Stimulated activated CD4-positive, alpha-beta T cell treated with anti-CD3 and anti-CD28 coated beads, Interleukin-4, amount 100 ng/mL, for 1 hour (primary cell): ENCODE results near the gene CT45A1.
"Not testable (repeated sequence)": the region's sequence is repeated elsewhere in the genome, so short reads cannot be mapped to it uniquely, and the experiment has no call there.

Experiments
- DNase-seq: peaks from one replicate; pipeline ENCODE4 v3.0.0-alpha.2; 2020

CT45A1 gene, protein sequence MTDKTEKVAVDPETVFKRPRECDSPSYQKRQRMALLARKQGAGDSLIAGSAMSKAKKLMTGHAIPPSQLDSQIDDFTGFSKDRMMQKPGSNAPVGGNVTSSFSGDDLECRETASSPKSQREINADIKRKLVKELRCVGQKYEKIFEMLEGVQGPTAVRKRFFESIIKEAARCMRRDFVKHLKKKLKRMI

GRCh38 chrX:135713183-135713689 is at the start of gene CT45A1:
Gene CT45A1, plus strand, starts transcription at chrX:135713639. Its CDS starts 5,302 bp downstream, at chrX:135718941.
- peak; percentile 21 for DNase-seq

- not testable (repeated sequence) for DNase-seq
These were observed 40.5 kb upstream of the CT45A1 start for GRCh38 chrX:135672979-135673378.

DNA sequence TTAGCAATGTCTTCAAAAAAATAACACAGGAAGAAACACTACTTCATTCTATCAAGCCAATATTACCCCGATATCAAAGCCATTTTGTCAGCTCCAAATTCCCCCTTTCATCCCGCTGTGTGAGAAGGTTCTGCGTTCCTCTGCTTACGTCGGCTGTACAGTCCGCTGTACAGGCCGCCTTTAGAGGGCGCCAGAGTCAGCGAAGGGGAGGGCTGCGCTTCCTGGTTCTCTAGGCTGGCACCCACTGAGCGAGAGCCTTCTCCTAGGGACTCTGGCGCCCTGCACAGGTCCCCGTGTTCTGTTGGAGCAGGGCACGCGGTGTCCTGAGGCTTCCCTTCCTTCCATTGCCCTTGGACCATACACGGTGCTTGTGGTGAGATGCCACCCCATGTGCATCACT is 25.3 kb upstream of the CT45A1 start:
- peak; percentile 20 for DNase-seq

DNA sequence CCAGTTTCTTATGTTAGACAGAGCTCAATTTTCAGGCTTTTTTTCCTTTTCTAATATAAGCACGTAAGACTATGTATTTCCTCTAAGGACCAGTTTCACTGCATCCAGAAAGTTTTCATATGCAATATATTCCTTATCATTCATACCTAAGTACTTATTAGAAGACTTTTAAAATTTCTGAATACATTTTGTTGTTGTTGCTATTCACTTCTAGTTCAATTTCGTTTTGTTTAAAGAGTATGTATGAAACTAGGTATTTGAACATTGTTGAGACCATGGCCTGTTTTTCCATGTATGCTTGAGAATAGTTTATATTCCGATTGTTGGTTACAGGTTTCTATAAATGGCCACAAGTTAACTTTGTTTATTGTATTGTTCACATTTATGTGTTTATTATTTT is 18.0 kb upstream of the CT45A1 start:
- no peak for DNase-seq

DNA sequence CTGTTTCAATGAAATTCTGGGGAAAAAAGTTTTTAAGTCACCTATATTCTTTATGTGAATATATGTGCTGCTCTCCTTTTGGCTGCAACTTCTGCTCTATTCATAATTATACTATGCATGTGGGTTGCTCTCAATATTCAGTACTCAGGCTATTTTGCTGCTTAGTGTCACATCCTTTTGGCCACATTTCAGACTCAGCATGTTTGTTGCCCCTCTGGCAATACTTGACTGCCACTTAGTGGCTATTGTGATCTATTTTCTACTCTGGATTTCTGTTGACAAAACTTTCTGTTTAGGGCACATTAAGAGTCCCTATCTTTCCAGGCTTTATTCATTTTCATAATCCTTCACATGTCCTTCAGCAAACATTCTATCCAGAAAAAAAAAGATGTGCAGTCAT is 15.8 kb upstream of the CT45A1 start:
- no peak for DNase-seq

- no peak for DNase-seq
These were observed 14.5 kb upstream of the CT45A1 start for GRCh38 chrX:135698924-135699323.

- peak; percentile 36 for DNase-seq
These were observed 5.6 kb upstream of the CT45A1 start for GRCh38 chrX:135707880-135708279.

- no peak for DNase-seq
These were observed 356 bp downstream of the CT45A1 start for GRCh38 chrX:135713795-135714194.

- not testable (repeated sequence) for DNase-seq
These were observed 21.2 kb downstream of the CT45A1 start for GRCh38 chrX:135734666-135735065.

DNA sequence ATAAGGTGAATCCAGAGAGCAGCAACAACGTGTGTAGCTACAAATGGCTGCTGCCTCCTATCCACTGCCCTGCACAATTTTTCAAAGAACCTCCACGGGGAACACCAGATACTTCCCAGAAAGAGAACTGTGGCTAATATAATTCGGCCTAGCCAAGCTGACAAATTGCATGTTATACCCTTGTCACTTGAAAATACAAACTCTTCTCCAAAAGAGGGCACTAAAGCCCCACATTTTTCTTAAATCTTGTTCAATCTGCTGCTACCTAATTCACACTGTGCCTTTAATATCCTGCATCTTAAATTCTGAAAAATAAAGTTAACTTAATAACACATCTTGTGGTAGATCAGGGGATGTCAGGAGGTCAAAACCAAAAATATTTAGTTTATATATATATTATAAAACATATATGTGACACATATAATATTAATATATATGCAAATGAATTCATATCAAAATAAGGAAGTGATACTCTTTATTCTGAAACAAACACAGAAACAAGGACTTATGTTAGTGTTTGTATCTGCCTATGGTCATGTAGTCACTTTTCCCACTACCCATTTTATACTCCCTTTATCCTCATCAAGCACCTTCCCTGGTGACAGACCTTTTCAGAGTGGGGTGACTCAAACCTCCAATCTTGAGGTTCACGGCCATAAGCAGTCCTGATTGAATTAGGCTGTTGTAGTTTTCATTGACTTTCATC is 24.1 kb downstream of the CT45A1 start:
- no peak for DNase-seq

DNA sequence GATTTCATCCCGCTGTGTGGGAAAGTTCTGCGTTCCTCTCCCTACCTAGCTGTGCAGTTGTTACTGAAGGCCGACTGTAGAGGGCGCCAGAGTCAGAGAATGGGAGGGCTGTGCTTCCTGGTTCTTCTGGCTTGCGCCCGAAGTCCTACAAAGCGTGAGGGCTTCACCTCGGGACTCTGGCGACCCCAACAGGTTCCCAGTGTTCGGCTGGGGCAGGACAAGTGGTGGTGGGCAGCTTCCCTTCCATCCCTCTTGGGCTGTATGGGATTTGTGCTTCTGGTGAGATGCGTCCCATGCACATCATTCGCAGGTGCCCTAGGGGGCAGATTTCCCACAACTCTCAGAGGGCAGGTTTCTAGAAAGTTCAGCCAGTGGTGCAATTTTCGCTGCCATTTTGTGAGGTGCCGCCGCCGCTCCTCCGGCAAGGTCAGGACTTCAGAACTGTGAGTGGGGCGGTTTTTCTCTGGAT is 27.3 kb downstream of the CT45A1 start:
- peak; percentile 56 for DNase-seq

- DNase-seq, result no peak
These were observed 27.8 kb downstream of the CT45A1 start for GRCh38 chrX:135741192-135741715.

- not testable (repeated sequence) for DNase-seq
These were observed 31.3 kb downstream of the CT45A1 start for GRCh38 chrX:135744739-135745138.

GRCh38 chrX:135768091-135768490 is 54.7 kb downstream of the CT45A1 start, which contains the start of gene CT45A3:
Gene CT45A3, minus strand, starts transcription at chrX:135768191. Its CDS starts 3,747 bp downstream, at chrX:135764444.
- not testable (repeated sequence) for DNase-seq
